CD4-positive, alpha-beta T cell treated with Interleukin-6 at 100 ng/mL for 8 hours (primary cell): ENCODE measurements around the gene PNMA1.

Source experiments
- DNase-seq: peaks from one replicate; pipeline ENCODE4 v3.0.0-alpha.2; 2020; ENCODE audit warnings: mixed read lengths, low spot score

Gene PNMA1

GRCh38 chr14:73666583-73666982, 47.6 kb downstream of the PNMA1 start:
- DNase-seq: no peak

- DNase-seq: no peak
Observed at GRCh38 chr14:73665130-73665529, 49.1 kb downstream of the PNMA1 start.

- no peak for DNase-seq
Observed at GRCh38 chr14:73663548-73664212, 50.5 kb downstream of the PNMA1 start.

GRCh38 chr14:73662487-73662943, 51.7 kb downstream of the PNMA1 start:
- no peak for DNase-seq

- DNase-seq: no peak
Observed at GRCh38 chr14:73661872-73662271, 52.3 kb downstream of the PNMA1 start.
